Fibroblast of skin of back (primary cell): Measurements from ENCODE around the gene CSNK1D.
"Not testable (repeated sequence)": the region's sequence is repeated elsewhere in the genome, so short reads cannot be mapped to it uniquely, and the experiment has no call there.

Experiments
- DNase-seq: peaks from one replicate; pipeline ENCODE4 v3.0.0-alpha.2; 2013

Gene CSNK1D

GRCh38 chr17:82213251-82214011 is 60.1 kb downstream of the CSNK1D start:
- DNase-seq = peak; percentile 76

GRCh38 chr17:82212331-82213250 is 60.9 kb downstream of the CSNK1D start, which contains the start of gene CCDC57:
CCDC57 (minus strand) TSS chr17:82212842; CDS start chr17:82201944, 10,898 bp downstream.
- DNase-seq = peak; percentile 80

- DNase-seq = not testable (repeated sequence)
Observed at GRCh38 chr17:82210655-82211054, 62.8 kb downstream of the CSNK1D start.

GRCh38 chr17:82205720-82206508 is 67.6 kb downstream of the CSNK1D start:
- DNase-seq = peak; percentile 84

- peak; percentile 79 for DNase-seq
Observed at GRCh38 chr17:82204831-82205719, 68.4 kb downstream of the CSNK1D start.

- DNase-seq = no peak
Observed at GRCh38 chr17:82203920-82204319, 69.6 kb downstream of the CSNK1D start.

- no peak for DNase-seq
Observed at GRCh38 chr17:82202981-82203380, 70.5 kb downstream of the CSNK1D start.

- no peak for DNase-seq
Observed at GRCh38 chr17:82201498-82201910, 72.0 kb downstream of the CSNK1D start.

GRCh38 chr17:82200743-82201497 is 72.6 kb downstream of the CSNK1D start:
- DNase-seq = no peak

GRCh38 chr17:82200135-82200534 is 73.4 kb downstream of the CSNK1D start:
- DNase-seq = no peak

GRCh38 chr17:82199496-82199895 is 74.0 kb downstream of the CSNK1D start:
- DNase-seq = no peak

GRCh38 chr17:82198092-82198491 is 75.4 kb downstream of the CSNK1D start:
- no peak for DNase-seq

GRCh38 chr17:82195675-82196672 is 77.5 kb downstream of the CSNK1D start:
- DNase-seq = no peak

- DNase-seq = no peak
Observed at GRCh38 chr17:82194765-82195164, 78.7 kb downstream of the CSNK1D start.

- no peak for DNase-seq
Observed at GRCh38 chr17:82193520-82194220, 79.8 kb downstream of the CSNK1D start.

- DNase-seq = not testable (repeated sequence)
Observed at GRCh38 chr17:82193050-82193449, 80.5 kb downstream of the CSNK1D start.
